HG03520 (cell line): ENCODE results near the gene MAP3K21.

Experiments
- ATAC-seq: cut with Tn5 transposase; IDR thresholded peaks from one replicate; pipeline ENCODE4 v1.9.1; 2021; ENCODE audit warnings: mild to moderate bottlenecking, moderate library complexity; ENCODE audit not compliant: unreplicated experiment

The MAP3K21 gene

GRCh38 chr1:233386336-233386735 lies 58.8 kb downstream of the MAP3K21 start:
- no peak for ATAC-seq

DNA sequence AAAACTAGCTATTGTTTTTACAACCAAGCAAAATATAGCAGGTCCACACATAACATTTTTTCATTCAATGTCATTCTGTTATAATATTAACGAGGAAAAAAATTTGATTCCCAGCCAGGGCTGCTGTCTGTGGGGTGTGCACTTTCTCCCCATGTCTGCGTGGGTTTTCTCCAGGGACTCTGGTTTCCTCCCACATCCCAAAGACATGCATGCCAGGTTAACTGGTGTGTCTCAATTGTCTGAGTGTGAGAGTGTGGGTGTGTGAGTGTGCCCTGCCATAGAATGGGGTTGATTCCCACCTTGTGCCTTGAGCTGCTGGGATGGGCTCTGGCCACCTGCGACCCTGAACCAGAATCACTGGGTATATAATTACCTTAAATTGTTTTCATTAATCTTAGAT lies 60.1 kb downstream of the MAP3K21 start:
- no peak for ATAC-seq

- no peak for ATAC-seq
Measured at GRCh38 chr1:233389169-233389568, 61.6 kb downstream of the MAP3K21 start.

DNA sequence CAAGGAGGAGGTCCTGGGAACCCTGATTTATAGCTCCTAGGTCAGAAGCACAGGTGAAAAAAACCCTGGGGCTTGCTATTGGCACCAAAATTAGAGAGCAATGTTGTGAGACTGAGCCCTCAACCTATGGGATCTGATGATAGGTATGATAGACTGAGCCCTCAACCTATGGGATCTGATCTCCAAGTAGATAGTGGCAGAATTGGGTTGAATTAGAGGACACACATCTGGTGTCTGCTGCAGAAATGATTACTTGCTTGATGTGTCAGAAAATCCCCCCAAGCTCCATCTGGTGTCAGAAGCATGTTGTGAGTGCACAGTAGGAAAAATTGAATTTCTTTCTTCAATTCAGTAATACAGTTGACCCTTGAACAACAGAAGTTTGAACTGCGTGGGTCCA lies 62.4 kb downstream of the MAP3K21 start:
- ATAC-seq = no peak

GRCh38 chr1:233390842-233391737 lies 63.6 kb downstream of the MAP3K21 start:
- ATAC-seq = no peak

DNA sequence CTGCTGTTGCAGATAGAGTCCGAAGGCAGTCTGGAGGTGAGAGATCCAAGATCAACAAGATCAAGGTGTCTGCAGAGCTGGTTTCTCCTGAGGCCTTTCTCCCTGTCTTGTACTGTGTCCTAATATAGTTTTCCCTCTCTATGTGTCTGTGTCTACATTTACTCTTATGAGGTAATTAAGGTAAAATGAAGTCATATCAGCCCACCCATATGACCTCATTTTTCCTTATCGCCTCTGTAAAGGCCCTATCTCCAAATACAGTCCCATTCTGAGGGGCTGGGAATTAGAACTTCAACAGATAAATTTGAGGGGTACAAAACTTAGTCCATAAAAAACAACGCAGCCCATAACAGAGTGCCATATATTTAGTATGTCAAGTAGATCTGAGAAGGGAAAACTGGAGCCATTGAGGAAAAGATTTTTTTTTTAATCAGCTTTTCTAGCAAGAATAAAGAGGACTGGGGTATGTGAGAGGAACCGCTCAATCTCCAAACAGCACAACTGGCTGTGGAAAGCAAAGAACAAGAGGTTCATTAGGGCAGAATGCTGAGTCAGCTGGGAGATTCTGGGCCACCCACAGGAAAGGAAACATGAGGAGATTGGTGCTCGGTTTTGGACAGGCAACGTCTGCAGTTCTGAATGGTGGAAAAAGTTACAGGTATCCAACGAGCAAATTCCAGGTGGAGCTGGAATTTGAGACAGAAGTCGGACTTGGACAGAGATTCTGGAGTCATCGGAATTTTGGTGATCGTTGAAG lies 65.7 kb downstream of the MAP3K21 start:
- ATAC-seq = no peak

GRCh38 chr1:233393926-233394680 lies 66.6 kb downstream of the MAP3K21 start:
- ATAC-seq = no peak

GRCh38 chr1:233394860-233395717 lies 67.6 kb downstream of the MAP3K21 start:
- ATAC-seq = no peak

GRCh38 chr1:233395863-233396646 lies 68.5 kb downstream of the MAP3K21 start:
- no peak for ATAC-seq

DNA sequence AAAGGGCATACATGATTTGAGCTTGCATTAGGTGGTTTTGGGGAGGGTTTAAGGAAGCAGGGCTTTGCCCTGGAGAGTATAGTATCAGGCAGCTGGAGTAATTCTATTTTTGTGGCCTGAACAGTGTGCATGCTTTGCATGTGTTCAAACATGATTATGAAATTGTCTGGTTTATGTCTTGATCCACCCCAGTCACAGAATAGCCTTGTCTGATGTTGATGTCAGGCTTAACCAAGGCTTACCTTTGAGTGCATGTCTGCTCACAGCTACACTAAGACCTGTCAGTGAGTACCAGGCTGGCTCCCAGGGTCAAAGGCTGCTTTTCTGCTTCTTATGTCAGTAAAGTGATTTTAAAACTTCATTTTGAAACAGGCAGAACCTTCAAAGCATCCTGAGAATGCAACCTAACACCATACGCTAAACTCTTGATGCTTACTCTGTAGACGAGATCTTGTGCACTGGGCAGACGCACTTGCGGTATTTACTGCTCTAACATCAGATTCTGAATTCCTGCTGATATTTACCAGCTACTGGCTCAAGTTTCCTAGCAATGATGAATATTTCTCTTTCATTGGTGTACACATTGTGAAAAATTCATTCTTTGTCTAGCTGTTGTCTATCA lies 78.9 kb downstream of the MAP3K21 start:
- no peak for ATAC-seq

DNA sequence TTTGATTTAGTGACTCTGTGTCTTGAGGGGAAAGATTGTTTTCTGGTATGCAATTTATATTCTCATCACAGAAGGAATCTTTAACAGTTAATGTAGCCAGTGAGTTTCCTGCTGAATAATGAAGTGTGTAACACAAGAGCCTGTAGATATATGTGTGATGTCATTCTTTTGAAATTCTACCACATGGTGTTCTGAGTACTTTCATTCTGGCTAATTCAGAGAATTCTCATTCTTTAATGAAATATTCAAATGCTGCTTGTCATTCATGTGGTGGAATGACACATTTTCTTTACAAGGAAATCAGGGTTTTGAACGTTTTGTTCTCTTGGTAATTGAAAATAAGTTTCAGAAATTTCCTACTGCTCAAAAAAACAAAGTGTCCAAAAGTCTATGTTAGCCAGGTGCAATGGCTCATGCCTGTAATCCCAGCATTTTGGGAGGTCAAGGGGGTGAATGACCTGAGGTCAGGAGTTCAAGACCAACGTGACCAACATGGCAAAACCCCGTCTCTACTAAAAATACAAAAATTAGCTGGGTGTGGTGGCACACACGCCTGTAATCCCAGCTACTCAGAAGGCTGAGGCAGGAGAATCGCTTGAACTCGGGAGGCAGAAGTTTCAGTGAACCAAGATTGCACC lies 79.6 kb downstream of the MAP3K21 start:
- ATAC-seq = no peak

GRCh38 chr1:233409540-233409939 lies 82.0 kb downstream of the MAP3K21 start:
- ATAC-seq = no peak

DNA sequence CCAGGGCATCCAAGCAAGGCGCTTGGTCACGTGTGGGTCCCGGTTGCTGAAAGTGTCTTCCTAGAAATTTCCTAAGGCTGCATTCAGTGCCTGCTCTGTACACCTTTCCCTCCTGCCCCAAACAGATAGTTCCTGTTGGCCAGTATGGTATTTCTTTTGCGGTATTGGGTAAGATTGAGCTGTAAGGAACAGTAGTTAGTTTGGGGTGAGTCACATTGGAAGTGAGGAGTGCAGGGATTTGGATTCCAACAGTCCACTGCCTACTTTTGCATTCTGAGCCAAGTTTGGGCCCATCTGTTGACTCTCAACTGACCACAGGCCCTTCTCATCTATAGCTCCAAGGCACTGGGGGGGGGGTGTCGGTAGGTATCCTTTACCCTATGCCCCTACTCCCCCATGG lies 83.4 kb downstream of the MAP3K21 start:
- no peak for ATAC-seq

- no peak for ATAC-seq
Measured at GRCh38 chr1:233412812-233413211, 85.3 kb downstream of the MAP3K21 start.

DNA sequence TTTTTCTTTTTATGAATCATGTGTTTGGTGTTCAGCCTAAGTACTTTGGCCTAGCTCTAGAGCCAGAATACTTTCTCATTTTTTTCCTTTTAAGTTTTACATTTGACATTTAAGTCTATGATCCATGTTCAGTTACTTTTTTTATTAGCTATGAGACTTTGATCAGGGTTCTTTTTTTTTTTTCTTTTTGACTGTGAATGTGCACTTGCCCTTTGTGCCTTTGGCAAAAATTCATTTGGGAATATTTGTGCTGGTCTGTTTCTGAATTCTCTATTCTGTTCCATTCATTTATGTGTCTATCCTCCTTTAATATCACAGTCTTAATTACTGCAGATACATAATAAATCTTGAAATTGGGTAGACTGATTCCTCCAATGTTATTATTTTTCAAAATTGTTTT lies 93.8 kb downstream of the MAP3K21 start:
- no peak for ATAC-seq

DNA sequence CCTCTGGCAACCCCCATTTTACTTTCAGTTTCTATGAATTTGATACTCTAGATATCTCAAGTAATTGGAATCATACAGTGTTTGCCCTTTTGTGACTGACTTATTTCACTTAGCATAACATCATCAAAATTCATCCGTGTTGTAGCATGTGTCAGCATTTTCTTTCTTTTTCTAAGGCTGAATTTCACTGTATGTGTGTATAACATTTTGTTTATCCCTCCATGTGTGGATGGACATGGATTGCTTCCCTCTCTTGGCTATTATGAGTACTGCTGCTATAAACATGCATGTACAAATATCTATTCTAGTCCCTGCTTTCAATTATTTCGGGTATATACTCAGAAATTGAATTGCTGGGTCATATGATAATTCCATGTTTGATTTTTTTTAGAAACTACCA lies 97.3 kb downstream of the MAP3K21 start:
- ATAC-seq = no peak

DNA sequence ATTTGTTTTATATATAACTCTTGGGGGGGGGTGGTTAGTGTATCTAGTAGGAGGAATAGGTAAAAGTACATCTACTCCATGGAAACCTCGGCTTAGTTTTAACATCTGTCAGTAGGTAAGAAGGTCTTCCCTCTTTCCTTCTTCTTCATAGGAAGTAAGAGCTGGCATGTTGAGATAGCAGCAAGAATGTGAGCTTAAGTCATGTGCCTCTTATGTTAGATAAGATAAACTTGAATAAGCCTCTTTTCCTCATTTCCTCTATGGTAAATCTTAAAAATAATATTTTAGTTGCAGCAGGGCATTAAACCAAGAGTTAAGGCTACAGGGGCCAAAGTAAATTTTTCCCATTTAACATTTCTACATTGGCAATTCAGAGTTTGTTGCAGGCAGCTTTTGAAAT lies 100.4 kb downstream of the MAP3K21 start:
- ATAC-seq = no peak

- ATAC-seq = no peak
Measured at GRCh38 chr1:233431753-233432403, 104.4 kb downstream of the MAP3K21 start.
